MM.1S (cell line): ENCODE data around the gene DHDH.

Source experiments
- DNase-seq: peaks from one replicate; pipeline ENCODE4 v3.0.0-alpha.2; 2015
- H2AFZ ChIP-seq: fragments of 300-600 bp; sonication (generic); 2 replicates; pipeline ENCODE4 v1.6.0; 2016; ENCODE audit warnings: antibody characterized with exemption, low read length
- H3F3A ChIP-seq: fragments of 300-600 bp; sonication (generic); 2 replicates; pipeline ENCODE4 v1.6.1; 2016; ENCODE audit warnings: mild to moderate bottlenecking, antibody characterized with exemption, low read length, moderate library complexity, mixed read lengths; ENCODE audit not compliant: insufficient read depth
- H3K27ac ChIP-seq: fragments of 300-600 bp; sonication (generic); 2 replicates; pipeline ENCODE4 v1.5.1; 2016; ENCODE audit warnings: mild to moderate bottlenecking, low read length
- H3K27me3 ChIP-seq: fragments of 300-600 bp; sonication (generic); replicated peaks from 2 replicates; pipeline ENCODE4 v1.6.0; 2016; ENCODE audit warnings: low read length; ENCODE audit not compliant: insufficient read depth
- H3K36me3 ChIP-seq: fragments of 300-600 bp; sonication (generic); replicated peaks from 2 replicates; pipeline ENCODE4 v1.6.1; 2016; ENCODE audit warnings: mild to moderate bottlenecking, low read length, mixed read lengths; ENCODE audit not compliant: insufficient read depth
- H3K4me1 ChIP-seq: fragments of 300-600 bp; sonication (generic); 2 replicates; pipeline ENCODE4 v1.6.1; 2016; ENCODE audit warnings: low read length, mixed read lengths
- H3K4me2 ChIP-seq: fragments of 300-600 bp; sonication (generic); 2 replicates; pipeline ENCODE4 v1.6.0; 2016; ENCODE audit warnings: low read depth, low read length
- H3K4me3 ChIP-seq: fragments of 300-600 bp; sonication (generic); 2 replicates; pipeline ENCODE4 v1.5.1; 2016; ENCODE audit warnings: low read length, mixed read lengths
- H3K79me2 ChIP-seq: fragments of 300-600 bp; sonication (generic); 2 replicates; pipeline ENCODE4 v1.6.1; 2016; ENCODE audit warnings: mixed run types, low read length, mixed read lengths
- H3K9ac ChIP-seq: fragments of 300-600 bp; sonication (generic); 2 replicates; pipeline ENCODE4 v1.6.1; 2016; ENCODE audit warnings: low read length, mixed read lengths
- H3K9me2 ChIP-seq: fragments of 300-600 bp; sonication (generic); replicated peaks from 2 replicates; pipeline ENCODE4 v1.6.1; 2016; ENCODE audit warnings: mild to moderate bottlenecking, low read length, mixed read lengths; ENCODE audit not compliant: insufficient read depth
- H3K9me3 ChIP-seq: fragments of 300-600 bp; sonication (generic); replicated peaks from 2 replicates; pipeline ENCODE4 v1.6.1; 2016; ENCODE audit warnings: mild to moderate bottlenecking, low read length, mixed read lengths; ENCODE audit not compliant: insufficient read depth
- H4K20me1 ChIP-seq: fragments of 300-600 bp; sonication (generic); 2 replicates; pipeline ENCODE4 v1.6.1; 2016; ENCODE audit warnings: mild to moderate bottlenecking, low read length, moderate library complexity, mixed read lengths; ENCODE audit not compliant: insufficient read depth
- EZH2 ChIP-seq: fragments of 300-600 bp; sonication (generic); optimal IDR thresholded peaks from 2 replicates; pipeline ENCODE3; 2017; ENCODE audit warnings: low read depth, mild to moderate bottlenecking, antibody characterized with exemption, low read length, mixed read lengths
- EZH2phosphoT487 ChIP-seq: fragments of 300-600 bp; sonication (generic); IDR thresholded peaks from 2 replicates; pipeline ENCODE4 v1.6.1; 2018; ENCODE audit warnings: antibody characterized with exemption, low read length
- TF ChIP-seq, protein P1 (sequence below): fragments of 300-600 bp; sonication (generic); IDR thresholded peaks from 2 replicates; pipeline ENCODE4 v1.5.1; 2016; ENCODE audit warnings: antibody characterized with exemption, low read length, mixed read lengths

Gene DHDH

GRCh38 chr19:48920949-48921348, 12.6 kb upstream of the DHDH start:
- Histone ChIP-seq H3K9me3 (no peaks in the 10 kb centered on the region), H3F3A (no peaks in the 10 kb centered on the region), H3K9me2 (no peaks in the 10 kb centered on the region), H2AFZ (no peak overlapping the region), H4K20me1 (no peaks in the 10 kb centered on the region), H3K27ac (no peak overlapping the region), H3K27me3 (no peaks in the 10 kb centered on the region), H3K4me3 (no peak overlapping the region), H3K36me3 (no peaks in the 10 kb centered on the region), H3K4me1 (no peaks in the 10 kb centered on the region), H3K4me2 (no peak overlapping the region), H3K9ac (no peak overlapping the region), H3K79me2 (no peaks in the 10 kb centered on the region)
- no peak for TF ChIP-seq EZH2phosphoT487
- TF ChIP-seq, protein P1, sequence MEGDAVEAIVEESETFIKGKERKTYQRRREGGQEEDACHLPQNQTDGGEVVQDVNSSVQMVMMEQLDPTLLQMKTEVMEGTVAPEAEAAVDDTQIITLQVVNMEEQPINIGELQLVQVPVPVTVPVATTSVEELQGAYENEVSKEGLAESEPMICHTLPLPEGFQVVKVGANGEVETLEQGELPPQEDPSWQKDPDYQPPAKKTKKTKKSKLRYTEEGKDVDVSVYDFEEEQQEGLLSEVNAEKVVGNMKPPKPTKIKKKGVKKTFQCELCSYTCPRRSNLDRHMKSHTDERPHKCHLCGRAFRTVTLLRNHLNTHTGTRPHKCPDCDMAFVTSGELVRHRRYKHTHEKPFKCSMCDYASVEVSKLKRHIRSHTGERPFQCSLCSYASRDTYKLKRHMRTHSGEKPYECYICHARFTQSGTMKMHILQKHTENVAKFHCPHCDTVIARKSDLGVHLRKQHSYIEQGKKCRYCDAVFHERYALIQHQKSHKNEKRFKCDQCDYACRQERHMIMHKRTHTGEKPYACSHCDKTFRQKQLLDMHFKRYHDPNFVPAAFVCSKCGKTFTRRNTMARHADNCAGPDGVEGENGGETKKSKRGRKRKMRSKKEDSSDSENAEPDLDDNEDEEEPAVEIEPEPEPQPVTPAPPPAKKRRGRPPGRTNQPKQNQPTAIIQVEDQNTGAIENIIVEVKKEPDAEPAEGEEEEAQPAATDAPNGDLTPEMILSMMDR: no peak
- no peak for TF ChIP-seq EZH2
- DNase-seq: no peak

- no peaks in the 10 kb centered on the region for H3K79me2 ChIP-seq
- H3F3A ChIP-seq: no peaks in the 10 kb centered on the region; the same call in 1 of the 2 replicates
- H3K9me3 ChIP-seq: no peaks in the 10 kb centered on the region
- H3K4me1 ChIP-seq: no peaks in the 10 kb centered on the region
- TF ChIP-seq EZH2: no peak
- TF ChIP-seq, protein P1: no peak
- H3K27me3 ChIP-seq: no peaks in the 10 kb centered on the region
- no peak for DNase-seq
- H3K4me3 ChIP-seq: no peak overlapping the region
- H3K27ac ChIP-seq: no peak overlapping the region
- H4K20me1 ChIP-seq: no peaks in the 10 kb centered on the region
- H2AFZ ChIP-seq: no peak overlapping the region
- no peak overlapping the region for H3K4me2 ChIP-seq
- H3K9me2 ChIP-seq: no peaks in the 10 kb centered on the region
- no peaks in the 10 kb centered on the region for H3K36me3 ChIP-seq
- H3K9ac ChIP-seq: no peak overlapping the region
These were observed 11.6 kb upstream of the DHDH start for GRCh38 chr19:48921721-48922500.

- TF ChIP-seq EZH2phosphoT487 (no peak), EZH2 (no peak)
- TF ChIP-seq, protein P1: no peak
- Histone ChIP-seq H3K4me1 (no peaks in the 10 kb centered on the region), H3K9ac (no peak overlapping the region), H3K4me2 (no peak overlapping the region), H3F3A (no peaks in the 10 kb centered on the region; the same call in 1 of the 2 replicates), H3K4me3 (no peak overlapping the region), H3K79me2 (no peaks in the 10 kb centered on the region), H3K36me3 (no peaks in the 10 kb centered on the region), H3K27me3 (no peaks in the 10 kb centered on the region), H3K9me3 (no peaks in the 10 kb centered on the region), H3K27ac (no peak overlapping the region), H4K20me1 (no peaks in the 10 kb centered on the region), H2AFZ (no peak overlapping the region), H3K9me2 (no peaks in the 10 kb centered on the region)
- DNase-seq: no peak
These were observed 10.7 kb upstream of the DHDH start for GRCh38 chr19:48922548-48923490.
